Loucy (cell line): ENCODE results near the gene NRG3.

Source experiments
- H2AFZ ChIP-seq: fragments of 200-600 bp; sonication (generic); 2 replicates; pipeline ENCODE4 v1.6.0; 2016; ENCODE audit warnings: antibody characterized with exemption, mild to moderate bottlenecking, low read length, moderate library complexity
- H3F3A ChIP-seq: fragments of 200-600 bp; 2 replicates; pipeline ENCODE4 v1.6.0; 2016; ENCODE audit warnings: antibody characterized with exemption, low read depth, mild to moderate bottlenecking
- H3K27me3 ChIP-seq: fragments of 200-600 bp; sonication (generic); 2 replicates; pipeline ENCODE4 v1.6.1; 2014; ENCODE audit warnings: low read length, mild to moderate bottlenecking; ENCODE audit not compliant: insufficient read depth, poor library complexity, severe bottlenecking
- H3K36me3 ChIP-seq: fragments of 200-600 bp; sonication (generic); 2 replicates; pipeline ENCODE4 v1.6.1; 2016; ENCODE audit warnings: low read length; ENCODE audit not compliant: insufficient read depth
- H3K4me1 ChIP-seq: fragments of 200-600 bp; sonication (generic); 2 replicates; pipeline ENCODE4 v1.5.1; 2014; ENCODE audit warnings: low read length, mild to moderate bottlenecking; ENCODE audit not compliant: insufficient read depth, poor library complexity, severe bottlenecking
- H3K4me2 ChIP-seq: fragments of 200-600 bp; sonication (generic); 2 replicates; pipeline ENCODE4 v1.6.0; 2014; ENCODE audit warnings: antibody characterized with exemption, low read length, low read depth, mild to moderate bottlenecking; ENCODE audit not compliant: poor library complexity, severe bottlenecking
- H3K4me3 ChIP-seq: fragments of 200-600 bp; sonication (generic); 2 replicates; pipeline ENCODE4 v1.5.1; 2014; ENCODE audit warnings: low read length, mild to moderate bottlenecking, mixed read lengths; ENCODE audit not compliant: poor library complexity, severe bottlenecking
- H3K79me2 ChIP-seq: fragments of 200-600 bp; sonication (generic); 2 replicates; pipeline ENCODE4 v1.6.1; 2014; ENCODE audit warnings: low read length; ENCODE audit not compliant: insufficient read depth
- H3K9ac ChIP-seq: fragments of 200-600 bp; sonication (generic); 2 replicates; pipeline ENCODE4 v1.6.0; 2014; ENCODE audit warnings: mild to moderate bottlenecking, low read depth, low read length, moderate library complexity; ENCODE audit not compliant: poor library complexity, severe bottlenecking
- H3K9me2 ChIP-seq: fragments of 200-600 bp; sonication (generic); replicated peaks from 2 replicates; pipeline ENCODE4 v1.6.1; 2016; ENCODE audit warnings: low read depth, low read length, mixed read lengths
- H3K9me3 ChIP-seq: fragments of 200-600 bp; sonication (generic); 2 replicates; pipeline ENCODE4 v1.6.1; 2014; ENCODE audit warnings: mild to moderate bottlenecking, antibody characterized with exemption, low read length, low read depth; ENCODE audit not compliant: insufficient read depth
- H4K20me1 ChIP-seq: fragments of 200-600 bp; sonication (generic); 2 replicates; pipeline ENCODE4 v1.6.0; 2014; ENCODE audit warnings: antibody characterized with exemption, low read length, mild to moderate bottlenecking; ENCODE audit not compliant: insufficient read depth, poor library complexity, severe bottlenecking
- CTCF ChIP-seq: fragments of 200-600 bp; sonication (generic); conservative IDR thresholded peaks from 2 replicates; pipeline ENCODE4 v1.5.1; 2014; ENCODE audit warnings: mild to moderate bottlenecking, antibody characterized with exemption, low read length
- EZH2phosphoT487 ChIP-seq: fragments of 200-600 bp; IDR thresholded peaks from 2 replicates; pipeline ENCODE4 v1.6.1; 2018; ENCODE audit warnings: antibody characterized with exemption, mild to moderate bottlenecking, moderate library complexity, borderline replicate concordance

Gene NRG3

DNA sequence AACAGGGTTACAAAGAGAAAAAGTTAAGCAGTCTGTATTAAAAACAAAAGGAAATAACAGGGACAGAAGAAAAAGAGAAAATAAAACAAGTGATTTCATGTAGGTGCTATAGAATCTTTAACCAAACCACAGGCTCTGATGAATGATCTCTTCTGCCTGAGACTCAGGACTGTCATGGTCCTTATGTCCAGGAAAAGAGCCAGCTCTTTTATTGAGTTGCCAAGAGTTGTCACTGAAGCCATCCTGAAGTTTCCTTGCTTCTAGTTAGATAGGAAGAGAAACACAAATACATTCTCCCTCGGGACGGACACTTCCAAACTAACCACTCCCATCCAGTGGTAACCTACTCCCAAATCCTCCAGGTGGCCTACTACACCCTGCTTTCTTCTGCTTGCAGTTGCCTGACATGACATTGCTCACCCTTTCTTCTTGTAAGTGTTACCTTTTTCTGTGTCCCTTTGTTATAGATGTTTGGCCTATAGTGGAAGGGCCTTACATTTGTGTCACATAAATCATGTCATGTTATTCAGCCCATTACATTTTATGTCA is 346.7 kb downstream of the NRG3 start:
- H3K4me2 ChIP-seq, result no peak overlapping the region
- no peaks in the 10 kb centered on the region for H4K20me1 ChIP-seq
- no peaks in the 10 kb centered on the region for H3K4me1 ChIP-seq
- no peaks in the 10 kb centered on the region for H3K9me2 ChIP-seq
- H3K79me2 ChIP-seq, result no peaks in the 10 kb centered on the region
- no peak for TF ChIP-seq CTCF
- no peak for TF ChIP-seq EZH2phosphoT487
- H3K4me3 ChIP-seq, result no peak overlapping the region
- no peaks in the 10 kb centered on the region for H3K27me3 ChIP-seq
- no peaks in the 10 kb centered on the region for H3K9me3 ChIP-seq
- H3F3A ChIP-seq, result no peaks in the 10 kb centered on the region
- no peak overlapping the region for H2AFZ ChIP-seq
- H3K36me3 ChIP-seq, result no peaks in the 10 kb centered on the region
- no peak overlapping the region for H3K9ac ChIP-seq

- H3K4me3 ChIP-seq, result no peak overlapping the region
- no peak overlapping the region for H3K9ac ChIP-seq
- no peaks in the 10 kb centered on the region for H3K36me3 ChIP-seq
- H4K20me1 ChIP-seq, result no peaks in the 10 kb centered on the region
- no peaks in the 10 kb centered on the region for H3K27me3 ChIP-seq
- TF ChIP-seq CTCF (no peak), EZH2phosphoT487 (no peak)
- no peaks in the 10 kb centered on the region for H3K79me2 ChIP-seq
- no peaks in the 10 kb centered on the region for H3F3A ChIP-seq
- no peak overlapping the region for H2AFZ ChIP-seq
- H3K9me3 ChIP-seq, result no peaks in the 10 kb centered on the region
- no peaks in the 10 kb centered on the region for H3K9me2 ChIP-seq
- H3K4me2 ChIP-seq, result no peak overlapping the region
- H3K4me1 ChIP-seq, result no peaks in the 10 kb centered on the region
These were observed 353.7 kb downstream of the NRG3 start for GRCh38 chr10:82228701-82229100.

- Histone ChIP-seq H2AFZ (no peak overlapping the region), H3K4me2 (no peak overlapping the region), H3K9ac (no peak overlapping the region), H3K9me2 (no peaks in the 10 kb centered on the region), H4K20me1 (no peaks in the 10 kb centered on the region), H3K4me3 (no peak overlapping the region), H3K4me1 (no peaks in the 10 kb centered on the region), H3K79me2 (no peaks in the 10 kb centered on the region), H3F3A (no peaks in the 10 kb centered on the region), H3K36me3 (no peaks in the 10 kb centered on the region), H3K9me3 (no peaks in the 10 kb centered on the region), H3K27me3 (no peaks in the 10 kb centered on the region)
- TF ChIP-seq EZH2phosphoT487, result no peak
- no peak for TF ChIP-seq CTCF
These were observed 359.2 kb downstream of the NRG3 start for GRCh38 chr10:82234173-82234572.
